GM18873 (cell line): ENCODE data around the gene LMNTD2.
"Not testable (repeated sequence)": the region's sequence is repeated elsewhere in the genome, so short reads cannot be mapped to it uniquely, and the experiment has no call there.

ENCODE experiments used
- ATAC-seq: cut with Tn5 transposase; IDR thresholded peaks from one replicate; pipeline ENCODE4 v1.9.1; 2021; ENCODE audit warnings: mild to moderate bottlenecking, moderate library complexity, moderate number of reproducible peaks; ENCODE audit not compliant: unreplicated experiment, low FRiP score

Gene LMNTD2

DNA sequence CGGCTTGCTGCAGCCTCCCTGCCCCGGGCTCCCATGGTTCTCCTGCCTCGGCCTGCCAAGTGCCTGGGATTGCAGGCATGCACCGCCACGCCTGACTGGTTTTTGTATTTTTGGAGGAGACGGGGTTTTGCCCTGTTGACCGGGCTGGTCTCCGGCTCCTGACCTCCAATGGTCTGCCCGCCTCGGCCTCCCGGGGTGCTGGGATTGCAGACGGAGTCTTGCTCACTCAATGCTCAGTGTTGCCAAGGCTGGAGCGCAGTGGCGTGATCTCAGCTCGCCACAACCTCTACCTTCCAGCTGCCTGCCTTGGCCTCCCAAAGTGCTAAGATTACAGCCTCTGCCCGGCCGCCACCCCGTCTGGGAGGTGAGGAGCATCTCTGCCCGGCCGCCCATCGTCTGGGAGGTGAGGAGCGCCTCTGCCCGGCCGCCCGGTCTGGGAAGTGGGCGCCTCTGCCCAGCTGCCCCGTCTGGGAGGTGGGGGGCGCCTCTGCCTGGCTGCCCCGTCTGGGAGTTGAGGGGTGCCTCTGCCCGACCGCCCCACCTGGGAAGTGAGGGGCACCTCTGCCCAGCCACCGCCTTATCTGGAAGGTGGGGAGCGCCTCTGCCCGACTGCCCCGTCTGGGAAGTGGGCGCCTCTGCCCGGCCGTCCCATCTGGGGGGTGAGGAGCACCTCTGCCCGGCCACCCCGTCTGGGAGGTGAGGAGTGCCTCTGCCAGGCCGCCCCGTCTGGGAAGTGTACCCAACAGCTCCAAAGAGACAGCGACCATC, 43.4 kb downstream of the LMNTD2 start:
- not testable (repeated sequence) for ATAC-seq

DNA sequence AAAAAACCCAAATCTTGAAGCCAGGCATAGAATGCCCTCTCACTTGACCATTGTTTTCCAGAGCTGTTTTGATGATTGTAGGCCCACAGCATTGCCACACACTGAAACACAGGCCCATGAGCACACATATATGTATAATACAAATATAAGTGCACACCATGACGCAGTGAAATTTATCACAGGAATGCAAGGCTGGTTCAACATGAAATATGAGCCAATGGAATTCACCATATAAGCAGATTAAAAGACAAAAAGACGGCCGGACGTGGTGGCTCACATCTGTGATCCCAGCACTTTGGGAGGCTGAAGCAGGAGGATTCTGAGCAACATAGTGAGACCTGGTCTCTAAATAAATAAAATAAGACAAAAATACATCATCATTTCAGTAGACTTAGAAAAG, 44.1 kb downstream of the LMNTD2 start:
- ATAC-seq: no peak

DNA sequence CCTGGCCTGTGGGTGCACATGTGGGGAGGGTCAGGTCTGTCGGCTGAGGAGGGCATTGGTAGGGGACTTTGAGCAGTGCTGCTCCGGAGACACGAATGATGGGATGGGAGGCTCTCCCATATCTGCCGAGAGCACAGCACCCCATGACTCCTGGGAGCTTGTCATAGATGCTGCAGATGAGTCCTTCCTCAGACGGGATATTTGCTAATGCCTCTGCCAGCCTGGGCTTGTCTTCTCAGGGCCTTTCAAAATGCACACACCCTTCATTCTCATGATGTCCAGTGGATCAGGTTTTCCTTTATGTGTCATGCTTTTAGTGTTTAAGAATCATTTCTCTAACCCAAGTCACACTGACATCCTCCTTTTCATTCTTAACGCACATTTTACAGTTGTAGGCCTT, 45.4 kb downstream of the LMNTD2 start:
- ATAC-seq: no peak

- no peak for ATAC-seq
Observed at GRCh38 chr11:514606-515005, 45.9 kb downstream of the LMNTD2 start.

DNA sequence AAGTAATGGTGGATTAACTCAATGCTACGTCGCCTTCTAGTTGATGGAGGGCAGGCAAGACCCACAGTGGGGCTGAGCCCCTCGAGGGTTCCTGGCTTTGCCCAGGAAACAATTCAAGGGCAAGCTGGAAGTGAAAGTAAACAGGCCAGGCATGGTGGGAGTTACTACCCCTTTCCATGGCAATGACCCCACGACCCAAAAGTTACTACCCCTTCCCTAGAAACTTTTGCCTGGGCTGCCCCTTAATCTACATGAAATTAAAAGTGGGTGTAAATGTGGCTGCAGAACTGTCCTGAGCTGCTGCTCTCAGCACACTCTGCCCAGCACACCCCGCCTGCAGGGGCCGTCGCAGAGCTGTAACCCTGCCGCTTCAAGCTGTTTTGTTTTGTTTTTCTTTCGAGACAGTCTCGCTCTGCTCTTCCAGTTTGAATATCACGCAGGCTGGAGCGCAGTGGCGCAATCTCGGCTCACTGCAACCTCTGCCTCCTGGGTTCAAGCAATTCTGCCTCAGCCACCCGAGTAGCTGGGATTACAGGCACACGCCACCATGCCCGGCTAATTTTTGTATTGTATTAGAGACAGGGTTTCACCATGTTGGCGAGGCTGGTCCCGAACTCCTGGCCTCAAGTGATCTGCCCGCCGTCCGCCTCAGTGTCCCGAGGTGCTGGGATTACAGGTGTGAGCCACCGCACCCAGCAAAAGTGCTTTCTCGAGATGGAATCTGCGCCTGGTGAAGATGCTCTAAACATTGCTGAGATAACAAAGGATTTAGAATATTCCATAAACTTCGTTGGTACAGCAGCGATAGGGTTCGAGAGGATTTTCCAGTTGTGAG, 47.6 kb downstream of the LMNTD2 start:
- no peak for ATAC-seq

DNA sequence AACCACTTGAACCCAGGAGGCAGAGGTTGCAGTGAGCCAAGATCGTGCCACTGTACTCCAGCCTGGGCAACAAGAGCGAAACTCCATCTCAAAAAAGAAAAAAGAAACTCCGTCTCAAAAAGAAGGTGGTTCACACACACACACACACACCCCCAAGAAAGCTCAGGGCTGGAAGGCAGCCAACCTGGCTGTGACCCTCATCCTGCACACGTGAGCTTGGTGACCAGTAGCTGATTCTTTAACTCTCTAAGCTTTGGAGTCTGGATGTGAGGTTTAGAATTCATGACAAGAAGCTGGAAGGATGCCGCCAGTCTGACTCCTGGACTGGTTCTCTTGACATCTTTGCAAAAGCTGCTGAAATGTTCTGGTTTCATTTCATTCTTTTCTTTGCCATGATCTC, 51.6 kb downstream of the LMNTD2 start:
- no peak for ATAC-seq

- no peak for ATAC-seq
Observed at GRCh38 chr11:507727-508515, 52.6 kb downstream of the LMNTD2 start.

DNA sequence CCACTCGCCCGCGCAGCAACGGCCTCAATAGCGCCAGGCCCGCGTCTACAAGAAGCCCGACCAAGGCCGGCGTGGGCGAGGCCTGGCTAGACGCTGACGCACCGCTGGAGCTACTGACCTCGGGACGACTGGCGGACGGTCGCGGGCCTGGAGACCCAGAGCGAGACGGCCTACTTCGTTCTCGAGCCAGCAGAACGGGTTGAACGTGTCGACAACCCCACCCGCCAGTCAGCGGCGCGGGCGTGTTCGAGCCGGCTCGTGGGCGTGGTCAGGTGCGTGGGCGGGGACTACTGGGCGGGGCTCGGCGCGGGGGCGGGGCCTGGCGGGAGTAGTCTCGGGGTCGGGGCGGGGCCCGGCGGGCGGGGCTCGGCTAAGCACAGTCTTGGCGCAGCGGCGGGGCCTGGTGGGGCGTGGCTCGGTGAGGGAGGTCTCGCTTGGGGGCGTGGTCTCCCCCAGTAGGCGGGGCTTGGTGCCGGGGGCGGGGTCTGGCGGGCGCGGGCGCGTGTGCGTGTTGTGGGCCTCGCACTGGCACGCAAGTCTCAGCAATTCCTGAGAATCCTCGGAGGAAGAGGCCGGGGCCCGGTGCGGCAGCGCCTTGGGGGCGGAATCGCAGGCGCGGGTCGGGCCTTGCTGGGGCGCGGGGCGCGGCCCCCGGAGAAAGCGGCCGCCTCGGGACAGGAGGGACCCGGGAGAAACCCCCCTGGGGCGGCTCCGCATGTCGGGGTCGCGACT, 53.4 kb downstream of the LMNTD2 start, which contains the start of gene RNH1:
RNH1 (minus strand) TSS at position 248 of the 732 bp plus-strand sequence. CDS start 5,080 bp downstream, outside the sequence.
- ATAC-seq: peak; percentile 27

DNA sequence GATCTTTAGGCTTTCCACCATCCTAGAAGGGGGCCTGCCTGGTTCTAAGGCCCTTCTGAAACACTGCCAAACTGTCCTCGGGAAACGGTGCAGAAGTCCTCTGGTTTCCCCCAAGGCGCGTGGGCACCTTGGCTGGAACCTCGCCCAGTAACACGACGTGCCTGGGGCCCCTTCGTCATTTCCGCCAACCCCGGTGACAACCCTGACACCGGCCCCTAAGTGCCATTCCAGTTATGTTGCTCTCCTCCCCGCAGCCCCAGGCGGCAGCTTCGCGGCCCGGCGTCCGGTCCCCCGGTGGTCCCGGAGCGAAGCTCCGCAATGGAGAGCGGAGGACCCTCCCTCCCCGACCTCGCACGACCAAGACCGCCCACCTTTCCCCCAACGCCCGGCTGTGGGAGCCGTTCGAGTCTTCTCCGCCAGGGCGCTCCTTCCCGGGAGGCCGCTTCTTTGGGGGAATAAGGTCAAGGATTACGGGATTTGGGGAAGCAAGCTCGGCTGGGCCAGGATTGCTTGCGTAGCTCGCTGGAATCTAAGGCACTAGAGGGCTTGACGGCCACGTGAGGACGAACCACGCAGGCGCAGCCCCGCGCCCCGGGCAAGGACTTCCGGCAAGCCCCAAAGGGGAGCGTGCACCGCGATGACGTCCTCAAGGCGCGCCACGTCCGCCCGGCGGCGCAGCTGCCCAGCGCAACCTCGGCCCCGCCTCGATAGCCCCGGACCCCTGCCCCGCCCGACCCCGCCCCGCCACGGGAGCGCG, 54.1 kb downstream of the LMNTD2 start:
- ATAC-seq: peak; percentile 56

GRCh38 chr11:504994-505344, 55.6 kb downstream of the LMNTD2 start:
- no peak for ATAC-seq
